HEK293 (cell line): ENCODE results near the gene AKAP1.

Source experiments
- CTCF ChIA-PET: fragments of 350-600 bp; formaldehyde crosslinking; extraction: SDS; loops from one replicate; lab custom pipeline; 2021; ENCODE audit warnings: antibody characterized with exemption; lab: Yijun Ruan, JAX
- POLR2A ChIA-PET: fragments of 300-600 bp; formaldehyde crosslinking; extraction: SDS; loops from one replicate; lab custom pipeline; 2020; ENCODE audit warnings: antibody characterized with exemption, inconsistent platforms; lab: Yijun Ruan, JAX
- H3K27ac ChIP-seq: fragments of 200-500 bp; sonication (Bioruptor generic); 2 replicates; pipeline ENCODE4 v1.5.1; 2014; ENCODE audit warnings: low read depth, low read length, control low read depth, inconsistent platforms; ENCODE audit errors: extremely low read depth
- H3K36me3 ChIP-seq, 2 experiments: fragments of 200-500 bp in 1 of 2; sonication (Bioruptor generic) in 1 of 2; 1 replicate in 1 of 2; 2 replicates in 1 of 2; pipeline ENCODE4 v1.5.1; 2014 to 2017; ENCODE audit warnings: inconsistent platforms in 2 of 2, low read length in 2 of 2; ENCODE audit not compliant: control insufficient read depth in 2 of 2, insufficient read depth in 1 of 2
- H3K4me1 ChIP-seq: fragments of 200-500 bp; sonication (Bioruptor generic); 2 replicates; pipeline ENCODE4 v1.5.1; 2014; ENCODE audit warnings: mild to moderate bottlenecking, low read length, inconsistent platforms; ENCODE audit not compliant: control insufficient read depth, insufficient read depth
- H3K4me3 ChIP-seq: 2 replicates; pipeline ENCODE4 v1.5.1; 2011; ENCODE audit warnings: low read depth, mild to moderate bottlenecking, control low read depth, low read length, moderate library complexity
- H3K9me3 ChIP-seq: fragments of 200-500 bp; sonication (Bioruptor generic); 2 replicates; pipeline ENCODE4 v1.5.1; 2014; ENCODE audit warnings: low read depth, low read length, inconsistent platforms; ENCODE audit not compliant: control insufficient read depth, insufficient read depth
- CTCF ChIP-seq: fragments of 450-650 bp; formaldehyde crosslinking; IDR thresholded peaks from 2 replicates; pipeline ENCODE4 v1.5.1; 2016; ENCODE audit warnings: missing biosample characterization, missing genetic modification characterization
- GFI1B ChIP-seq: fragments of 450-650 bp; formaldehyde crosslinking; IDR thresholded peaks from 2 replicates; pipeline ENCODE4 v1.5.1; 2016; ENCODE audit warnings: missing biosample characterization, missing genetic modification characterization
- HOXC10 ChIP-seq: sonication (generic); formaldehyde crosslinking; IDR thresholded peaks from 2 replicates; pipeline ENCODE4 v1.8.1; 2023; ENCODE audit warnings: mild to moderate bottlenecking, missing genetic modification reagents
- PATZ1 ChIP-seq: fragments of 450-650 bp; formaldehyde crosslinking; IDR thresholded peaks from 2 replicates; pipeline ENCODE4 v1.5.1; 2016; ENCODE audit warnings: missing biosample characterization, missing genetic modification characterization
- SCRT1 ChIP-seq: fragments of 450-650 bp; formaldehyde crosslinking; IDR thresholded peaks from 2 replicates; pipeline ENCODE4 v1.5.1; 2016; ENCODE audit warnings: missing biosample characterization, missing genetic modification characterization, borderline replicate concordance
- YY1 ChIP-seq: fragments of 450-650 bp; formaldehyde crosslinking; IDR thresholded peaks from 2 replicates; pipeline ENCODE4 v1.5.1; 2018; ENCODE audit warnings: missing biosample characterization, missing genetic modification characterization
- ZEB2 ChIP-seq: fragments of 450-650 bp; formaldehyde crosslinking; IDR thresholded peaks from 2 replicates; pipeline ENCODE4 v1.5.1; 2016; ENCODE audit warnings: missing biosample characterization, missing genetic modification characterization
- ZNF10 ChIP-seq: fragments of 450-650 bp; formaldehyde crosslinking; IDR thresholded peaks from 2 replicates; pipeline ENCODE4 v1.5.1; 2017; ENCODE audit warnings: missing biosample characterization, missing genetic modification characterization
- ZNF140 ChIP-seq: fragments of 450-650 bp; formaldehyde crosslinking; IDR thresholded peaks from 2 replicates; pipeline ENCODE4 v1.5.1; 2016; ENCODE audit warnings: missing biosample characterization, missing genetic modification characterization
- ZNF18 ChIP-seq: fragments of 450-650 bp; formaldehyde crosslinking; IDR thresholded peaks from 2 replicates; pipeline ENCODE4 v1.5.1; 2016; ENCODE audit warnings: missing biosample characterization, missing genetic modification characterization
- ZNF184 ChIP-seq: fragments of 450-650 bp; IDR thresholded peaks from 2 replicates; pipeline ENCODE4 v1.5.1; 2018; ENCODE audit warnings: missing biosample characterization, mild to moderate bottlenecking, missing genetic modification characterization
- ZNF26 ChIP-seq: fragments of 450-650 bp; formaldehyde crosslinking; IDR thresholded peaks from 2 replicates; pipeline ENCODE4 v1.5.1; 2016; ENCODE audit warnings: missing biosample characterization, missing genetic modification characterization
- ZNF341 ChIP-seq: fragments of 450-650 bp; formaldehyde crosslinking; IDR thresholded peaks from 2 replicates; pipeline ENCODE4; 2016; ENCODE audit warnings: low read depth, missing biosample characterization, missing genetic modification characterization
- ZNF518A ChIP-seq: fragments of 450-650 bp; formaldehyde crosslinking; conservative IDR thresholded peaks from 2 replicates; pipeline ENCODE4 v1.5.1; 2016; ENCODE audit warnings: low read depth, missing biosample characterization, missing genetic modification characterization
- ZNF549 ChIP-seq: fragments of 450-650 bp; IDR thresholded peaks from 2 replicates; pipeline ENCODE4 v1.5.1; 2018; ENCODE audit warnings: missing biosample characterization, missing genetic modification characterization, mild to moderate bottlenecking, inconsistent platforms, moderate library complexity
- ZNF558 ChIP-seq: fragments of 450-650 bp; formaldehyde crosslinking; IDR thresholded peaks from 2 replicates; pipeline ENCODE4 v1.5.1; 2016; ENCODE audit warnings: missing biosample characterization, missing genetic modification characterization
- ZNF660 ChIP-seq: fragments of 450-650 bp; IDR thresholded peaks from 2 replicates; pipeline ENCODE4 v1.5.1; 2018; ENCODE audit warnings: missing biosample characterization, mild to moderate bottlenecking, missing genetic modification characterization
- ZNF677 ChIP-seq: fragments of 450-650 bp; IDR thresholded peaks from 2 replicates; pipeline ENCODE4 v1.5.0; 2018; ENCODE audit warnings: missing biosample characterization, mild to moderate bottlenecking, missing genetic modification characterization, moderate library complexity
- ZNF707 ChIP-seq: fragments of 450-650 bp; formaldehyde crosslinking; IDR thresholded peaks from 2 replicates; pipeline ENCODE4 v1.5.1; 2016; ENCODE audit warnings: missing biosample characterization, missing genetic modification characterization
- ZNF747 ChIP-seq: fragments of 450-650 bp; formaldehyde crosslinking; IDR thresholded peaks from 2 replicates; pipeline ENCODE4 v1.5.1; 2016; ENCODE audit warnings: missing biosample characterization, missing genetic modification characterization
- ZSCAN18 ChIP-seq: fragments of 450-650 bp; formaldehyde crosslinking; IDR thresholded peaks from 2 replicates; pipeline ENCODE4 v1.5.1; 2016; ENCODE audit warnings: missing biosample characterization, missing genetic modification characterization
- ZSCAN4 ChIP-seq: fragments of 450-650 bp; formaldehyde crosslinking; IDR thresholded peaks from 2 replicates; pipeline ENCODE4 v1.5.1; 2017; ENCODE audit warnings: missing biosample characterization, missing genetic modification characterization

The AKAP1 gene

GRCh38 chr17:57124053-57124452 is 39.0 kb downstream of the AKAP1 start:
- Histone ChIP-seq H3K27ac (no peak overlapping the region), H3K9me3 (no peaks in the 10 kb centered on the region), H3K36me3 (peaks cover 11 to 61% of the 10 kb centered on the region in 2 experiments), H3K4me1 (no peaks in the 10 kb centered on the region), H3K4me3 (no peak overlapping the region)
- ChIA-PET POLR2A (no interaction called here), CTCF (interaction anchor here (4.2 kb wide), 1 partner anchor 12 kb away, joined by 33 read pairs; no protein-coding TSS in a partner anchor)
- TF ChIP-seq ZNF707 (tag by site-specific recombination) = no peak
- no peak for TF ChIP-seq ZNF10 (tag by site-specific recombination)
- TF ChIP-seq ZNF558 (tag by site-specific recombination) = no peak
- no peak for TF ChIP-seq ZSCAN18 (tag by site-specific recombination)
- TF ChIP-seq ZNF660 (tag by site-specific recombination) = no peak
- TF ChIP-seq ZNF549 (tag by site-specific recombination) = no peak
- no peak for TF ChIP-seq ZNF747
- TF ChIP-seq ZNF518A (tag by site-specific recombination) = no peak
- TF ChIP-seq ZNF184 (tag by site-specific recombination) = no peak
- no peak for TF ChIP-seq HOXC10 (CRISPR knock-in tag)
- TF ChIP-seq ZNF18 (tag by site-specific recombination) = no peak
- no peak for TF ChIP-seq ZSCAN4
- no peak for TF ChIP-seq SCRT1

GRCh38 chr17:57125406-57125805 is 40.4 kb downstream of the AKAP1 start:
- POLR2A ChIA-PET = no interaction called here
- Histone ChIP-seq H3K4me3 (no peak overlapping the region), H3K36me3 (peaks cover 5 to 48% of the 10 kb centered on the region in 2 experiments), H3K9me3 (no peaks in the 10 kb centered on the region), H3K27ac (no peak overlapping the region), H3K4me1 (no peaks in the 10 kb centered on the region)
- CTCF ChIA-PET = interaction anchor here (0.6 to 3.3 kb wide), 8 partner anchors 18 to 997 kb away, joined by 3 to 11 read pairs (median 3); no protein-coding TSS in a partner anchor
- TF ChIP-seq YY1 (tag by site-specific recombination) (no peak), CTCF (tag by site-specific recombination) (no peak), PATZ1 (tag by site-specific recombination) (no peak), ZNF140 (no peak), ZNF341 (tag by site-specific recombination) (no peak), ZNF26 (tag by site-specific recombination) (no peak), GFI1B (tag by site-specific recombination) (no peak), ZNF677 (tag by site-specific recombination) (no peak), ZEB2 (no peak)
